ENCODE measurements around the gene MAPKBP1. TPM values are rescaled to one million over a fixed set of nuclear protein-coding genes. Genes with fewer than 3 reads are reported as not detected.

Gene MAPKBP1
- total RNA-seq, 1 experiment from 2014 or later, result 14.5 TPM

GRCh38 chr15:41834096-41834495 lies 59.8 kb downstream of the MAPKBP1 start:
- Mint-ChIP-seq H3K4me3 (no peak overlapping the region), H3K27me3 (ENCODE audit: low read depth) (no peaks in the 10 kb centered on the region), H3K9me3 (no peaks in the 10 kb centered on the region), H3K27ac (no peak overlapping the region), H3K4me1 (no peaks in the 10 kb centered on the region), H3K36me3 (peaks cover 7% of the 10 kb centered on the region; the same call in 1 of the 2 replicates)
- TF ChIP-seq ZNF317 (CRISPR knock-in tag; IDR thresholded peaks at IDR 0.05; ENCODE audit: borderline replicate concordance, low read depth) (no peak), JUN (CRISPR knock-in tag; IDR thresholded peaks at IDR 0.05) (no peak), CREM (CRISPR knock-in tag; IDR thresholded peaks at IDR 0.05) (no peak), FOXJ3 (CRISPR knock-in tag; IDR thresholded peaks at IDR 0.05; ENCODE audit: borderline replicate concordance) (no peak), OVOL2 (CRISPR knock-in tag; IDR thresholded peaks at IDR 0.05; ENCODE audit: borderline replicate concordance) (no peak), E2F5 (CRISPR knock-in tag; IDR thresholded peaks at IDR 0.05) (no peak), FOXP1 (CRISPR knock-in tag; IDR thresholded peaks at IDR 0.05; ENCODE audit: borderline replicate concordance) (no peak), ZNF512 (CRISPR knock-in tag; IDR thresholded peaks at IDR 0.05; ENCODE audit: borderline replicate concordance) (no peak), TP53 (CRISPR knock-in tag; IDR thresholded peaks at IDR 0.05) (no peak), TEAD4 (CRISPR knock-in tag; IDR thresholded peaks at IDR 0.05) (no peak), NR3C1 (CRISPR knock-in tag; conservative IDR thresholded peaks at IDR 0.05; ENCODE audit: low read depth) (no peak), ZNF423 (CRISPR knock-in tag; IDR thresholded peaks at IDR 0.05) (no peak), PRDM15 (CRISPR knock-in tag; IDR thresholded peaks at IDR 0.05) (no peak), MYBL2 (CRISPR knock-in tag; IDR thresholded peaks at IDR 0.05) (no peak)
- TF ChIP-seq, protein P1, sequence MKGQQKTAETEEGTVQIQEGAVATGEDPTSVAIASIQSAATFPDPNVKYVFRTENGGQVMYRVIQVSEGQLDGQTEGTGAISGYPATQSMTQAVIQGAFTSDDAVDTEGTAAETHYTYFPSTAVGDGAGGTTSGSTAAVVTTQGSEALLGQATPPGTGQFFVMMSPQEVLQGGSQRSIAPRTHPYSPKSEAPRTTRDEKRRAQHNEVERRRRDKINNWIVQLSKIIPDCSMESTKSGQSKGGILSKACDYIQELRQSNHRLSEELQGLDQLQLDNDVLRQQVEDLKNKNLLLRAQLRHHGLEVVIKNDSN (CRISPR knock-in tag; IDR thresholded peaks at IDR 0.05), result no peak
- TF ChIP-seq, protein P2, sequence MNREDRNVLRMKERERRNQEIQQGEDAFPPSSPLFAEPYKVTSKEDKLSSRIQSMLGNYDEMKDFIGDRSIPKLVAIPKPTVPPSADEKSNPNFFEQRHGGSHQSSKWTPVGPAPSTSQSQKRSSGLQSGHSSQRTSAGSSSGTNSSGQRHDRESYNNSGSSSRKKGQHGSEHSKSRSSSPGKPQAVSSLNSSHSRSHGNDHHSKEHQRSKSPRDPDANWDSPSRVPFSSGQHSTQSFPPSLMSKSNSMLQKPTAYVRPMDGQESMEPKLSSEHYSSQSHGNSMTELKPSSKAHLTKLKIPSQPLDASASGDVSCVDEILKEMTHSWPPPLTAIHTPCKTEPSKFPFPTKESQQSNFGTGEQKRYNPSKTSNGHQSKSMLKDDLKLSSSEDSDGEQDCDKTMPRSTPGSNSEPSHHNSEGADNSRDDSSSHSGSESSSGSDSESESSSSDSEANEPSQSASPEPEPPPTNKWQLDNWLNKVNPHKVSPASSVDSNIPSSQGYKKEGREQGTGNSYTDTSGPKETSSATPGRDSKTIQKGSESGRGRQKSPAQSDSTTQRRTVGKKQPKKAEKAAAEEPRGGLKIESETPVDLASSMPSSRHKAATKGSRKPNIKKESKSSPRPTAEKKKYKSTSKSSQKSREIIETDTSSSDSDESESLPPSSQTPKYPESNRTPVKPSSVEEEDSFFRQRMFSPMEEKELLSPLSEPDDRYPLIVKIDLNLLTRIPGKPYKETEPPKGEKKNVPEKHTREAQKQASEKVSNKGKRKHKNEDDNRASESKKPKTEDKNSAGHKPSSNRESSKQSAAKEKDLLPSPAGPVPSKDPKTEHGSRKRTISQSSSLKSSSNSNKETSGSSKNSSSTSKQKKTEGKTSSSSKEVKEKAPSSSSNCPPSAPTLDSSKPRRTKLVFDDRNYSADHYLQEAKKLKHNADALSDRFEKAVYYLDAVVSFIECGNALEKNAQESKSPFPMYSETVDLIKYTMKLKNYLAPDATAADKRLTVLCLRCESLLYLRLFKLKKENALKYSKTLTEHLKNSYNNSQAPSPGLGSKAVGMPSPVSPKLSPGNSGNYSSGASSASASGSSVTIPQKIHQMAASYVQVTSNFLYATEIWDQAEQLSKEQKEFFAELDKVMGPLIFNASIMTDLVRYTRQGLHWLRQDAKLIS (CRISPR knock-in tag; IDR thresholded peaks at IDR 0.05; ENCODE audit: borderline replicate concordance), result no peak
- TF ChIP-seq, protein P3, sequence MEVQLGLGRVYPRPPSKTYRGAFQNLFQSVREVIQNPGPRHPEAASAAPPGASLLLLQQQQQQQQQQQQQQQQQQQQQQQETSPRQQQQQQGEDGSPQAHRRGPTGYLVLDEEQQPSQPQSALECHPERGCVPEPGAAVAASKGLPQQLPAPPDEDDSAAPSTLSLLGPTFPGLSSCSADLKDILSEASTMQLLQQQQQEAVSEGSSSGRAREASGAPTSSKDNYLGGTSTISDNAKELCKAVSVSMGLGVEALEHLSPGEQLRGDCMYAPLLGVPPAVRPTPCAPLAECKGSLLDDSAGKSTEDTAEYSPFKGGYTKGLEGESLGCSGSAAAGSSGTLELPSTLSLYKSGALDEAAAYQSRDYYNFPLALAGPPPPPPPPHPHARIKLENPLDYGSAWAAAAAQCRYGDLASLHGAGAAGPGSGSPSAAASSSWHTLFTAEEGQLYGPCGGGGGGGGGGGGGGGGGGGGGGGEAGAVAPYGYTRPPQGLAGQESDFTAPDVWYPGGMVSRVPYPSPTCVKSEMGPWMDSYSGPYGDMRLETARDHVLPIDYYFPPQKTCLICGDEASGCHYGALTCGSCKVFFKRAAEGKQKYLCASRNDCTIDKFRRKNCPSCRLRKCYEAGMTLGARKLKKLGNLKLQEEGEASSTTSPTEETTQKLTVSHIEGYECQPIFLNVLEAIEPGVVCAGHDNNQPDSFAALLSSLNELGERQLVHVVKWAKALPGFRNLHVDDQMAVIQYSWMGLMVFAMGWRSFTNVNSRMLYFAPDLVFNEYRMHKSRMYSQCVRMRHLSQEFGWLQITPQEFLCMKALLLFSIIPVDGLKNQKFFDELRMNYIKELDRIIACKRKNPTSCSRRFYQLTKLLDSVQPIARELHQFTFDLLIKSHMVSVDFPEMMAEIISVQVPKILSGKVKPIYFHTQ (CRISPR knock-in tag; IDR thresholded peaks at IDR 0.05), result no peak
- TF ChIP-seq, protein P4, sequence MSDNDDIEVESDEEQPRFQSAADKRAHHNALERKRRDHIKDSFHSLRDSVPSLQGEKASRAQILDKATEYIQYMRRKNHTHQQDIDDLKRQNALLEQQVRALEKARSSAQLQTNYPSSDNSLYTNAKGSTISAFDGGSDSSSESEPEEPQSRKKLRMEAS (CRISPR knock-in tag; IDR thresholded peaks at IDR 0.05), result no peak
- TF ChIP-seq, protein P5, sequence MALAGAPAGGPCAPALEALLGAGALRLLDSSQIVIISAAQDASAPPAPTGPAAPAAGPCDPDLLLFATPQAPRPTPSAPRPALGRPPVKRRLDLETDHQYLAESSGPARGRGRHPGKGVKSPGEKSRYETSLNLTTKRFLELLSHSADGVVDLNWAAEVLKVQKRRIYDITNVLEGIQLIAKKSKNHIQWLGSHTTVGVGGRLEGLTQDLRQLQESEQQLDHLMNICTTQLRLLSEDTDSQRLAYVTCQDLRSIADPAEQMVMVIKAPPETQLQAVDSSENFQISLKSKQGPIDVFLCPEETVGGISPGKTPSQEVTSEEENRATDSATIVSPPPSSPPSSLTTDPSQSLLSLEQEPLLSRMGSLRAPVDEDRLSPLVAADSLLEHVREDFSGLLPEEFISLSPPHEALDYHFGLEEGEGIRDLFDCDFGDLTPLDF (CRISPR knock-in tag; IDR thresholded peaks at IDR 0.05), result no peak
- no peak for DNase-seq (ENCODE audit: low spot score)
- POLR2A ChIA-PET, result no interaction called here
- ATAC-seq, result no peak
- CTCF ChIA-PET, result no interaction called here

Data from WTC11 (cell line).